ENCODE data around the gene GRIN3A. TPM values are rescaled to one million over a fixed set of nuclear protein-coding genes. Genes with fewer than 3 reads are reported as not detected.

The GRIN3A gene
- total RNA-seq, 1 experiment from 2014 or later = not detected

DNA sequence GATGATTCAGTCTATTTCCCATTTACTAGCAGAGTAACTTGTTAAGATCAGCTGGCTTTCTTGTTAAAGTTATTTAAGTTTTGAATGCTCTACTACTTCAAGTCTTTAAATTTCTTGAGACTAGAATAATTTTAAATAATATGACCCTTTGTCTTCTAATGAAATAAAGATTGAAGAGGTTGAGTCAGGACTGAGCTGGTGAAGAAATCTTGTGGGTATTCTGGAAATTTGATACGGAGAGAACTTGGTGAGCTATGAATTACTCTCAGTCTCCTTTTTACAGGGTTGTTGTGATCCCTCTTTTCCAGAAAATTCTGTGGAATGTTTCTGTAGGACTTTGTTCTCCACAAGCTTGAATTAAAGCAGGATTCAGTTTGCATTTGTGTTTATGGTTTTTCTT lies 175.5 kb downstream of the GRIN3A start:
- H3K9me3 ChIP-seq (ENCODE audit: control insufficient read depth, low read depth, low read length) = no peaks in the 10 kb centered on the region
- H3K4me1 Mint-ChIP-seq = no peaks in the 10 kb centered on the region
- no peaks in the 10 kb centered on the region for H4K20me1 ChIP-seq (ENCODE audit: control insufficient read depth, insufficient read depth, insufficient read length)
- no peak overlapping the region for H4K91ac ChIP-seq (ENCODE audit: insufficient read length, low read depth, low read length)
- H3K79me1 ChIP-seq (ENCODE audit: insufficient read depth, low read depth, low read length, poor library complexity, severe bottlenecking) = no peaks in the 10 kb centered on the region
- H2AK5ac ChIP-seq (ENCODE audit: insufficient read length, low read length) = no peak overlapping the region
- H2AFZ ChIP-seq (ENCODE audit: low read length) = no peak overlapping the region
- H2BK20ac ChIP-seq (ENCODE audit: low read depth, low read length, poor library complexity, severe bottlenecking) = no peak overlapping the region
- no peak overlapping the region for H3K4ac ChIP-seq (ENCODE audit: low read depth, low read length)
- H3K4me2 ChIP-seq (ENCODE audit: insufficient read depth, insufficient read length, low read length) = no peak overlapping the region
- H2BK15ac ChIP-seq (ENCODE audit: low read depth, low read length) = no peak overlapping the region
- H3K27me3 ChIP-seq (ENCODE audit: insufficient read depth, low read length) = no peaks in the 10 kb centered on the region
- H3K9me3 Mint-ChIP-seq = peaks cover 0 to 8% of the 10 kb centered on the region in 2 experiments; a peak in 1 of 5 replicates
- no peak for DNase-seq
- H3T11ph ChIP-seq (ENCODE audit: low read length) = no peak overlapping the region
- no peak overlapping the region for H2BK5ac ChIP-seq (ENCODE audit: insufficient read length, low read length)
- H3K4me3 Mint-ChIP-seq = no peak overlapping the region
- no peak overlapping the region for H3K9ac ChIP-seq (ENCODE audit: extremely low read depth, insufficient read length, low read length)
- no peaks in the 10 kb centered on the region for H3K4me1 ChIP-seq (ENCODE audit: insufficient read depth, low read length)
- no peak overlapping the region for H3K23ac ChIP-seq (ENCODE audit: insufficient read length, low read depth, low read length)
- H4K8ac ChIP-seq (replicated peaks; ENCODE audit: insufficient read length, low read depth, low read length) = no peak overlapping the region
- TF ChIP-seq, protein P1, sequence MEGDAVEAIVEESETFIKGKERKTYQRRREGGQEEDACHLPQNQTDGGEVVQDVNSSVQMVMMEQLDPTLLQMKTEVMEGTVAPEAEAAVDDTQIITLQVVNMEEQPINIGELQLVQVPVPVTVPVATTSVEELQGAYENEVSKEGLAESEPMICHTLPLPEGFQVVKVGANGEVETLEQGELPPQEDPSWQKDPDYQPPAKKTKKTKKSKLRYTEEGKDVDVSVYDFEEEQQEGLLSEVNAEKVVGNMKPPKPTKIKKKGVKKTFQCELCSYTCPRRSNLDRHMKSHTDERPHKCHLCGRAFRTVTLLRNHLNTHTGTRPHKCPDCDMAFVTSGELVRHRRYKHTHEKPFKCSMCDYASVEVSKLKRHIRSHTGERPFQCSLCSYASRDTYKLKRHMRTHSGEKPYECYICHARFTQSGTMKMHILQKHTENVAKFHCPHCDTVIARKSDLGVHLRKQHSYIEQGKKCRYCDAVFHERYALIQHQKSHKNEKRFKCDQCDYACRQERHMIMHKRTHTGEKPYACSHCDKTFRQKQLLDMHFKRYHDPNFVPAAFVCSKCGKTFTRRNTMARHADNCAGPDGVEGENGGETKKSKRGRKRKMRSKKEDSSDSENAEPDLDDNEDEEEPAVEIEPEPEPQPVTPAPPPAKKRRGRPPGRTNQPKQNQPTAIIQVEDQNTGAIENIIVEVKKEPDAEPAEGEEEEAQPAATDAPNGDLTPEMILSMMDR (conservative IDR thresholded peaks at IDR 0.05) = no peak
- H3K14ac ChIP-seq (ENCODE audit: insufficient read depth, low read length) = no peak overlapping the region
- H2BK120ac ChIP-seq (ENCODE audit: low read depth, low read length, poor library complexity, severe bottlenecking) = no peak overlapping the region
- no peak overlapping the region for H3K27ac ChIP-seq (ENCODE audit: insufficient read length, low read depth, low read length)
- H3K27ac Mint-ChIP-seq = no peak overlapping the region
- no peak overlapping the region for H4K5ac ChIP-seq (ENCODE audit: insufficient read length, low read depth, low read length)
- no peak overlapping the region for H3K56ac ChIP-seq (ENCODE audit: insufficient read length, low read depth, low read length)
- WGBS (ENCODE audit: extremely low coverage, insufficient read length, low lambda C conversion rate) = no CpG with 5 or more reads among the region's 1 CpG
- no peak overlapping the region for H3K18ac ChIP-seq (ENCODE audit: insufficient read length, low read depth, low read length)
- H3K23me2 ChIP-seq (ENCODE audit: insufficient read length, low read depth, low read length, poor library complexity, severe bottlenecking) = no peaks in the 10 kb centered on the region
- H3K27me3 Mint-ChIP-seq (ENCODE audit: low read depth) = no peaks in the 10 kb centered on the region
- H3K36me3 Mint-ChIP-seq (ENCODE audit: insufficient read depth in 1 of 3, low read depth in 3 of 3) = peaks cover 60 to 85% (median 78%) of the 10 kb centered on the region in 3 experiments
- H2BK12ac ChIP-seq (ENCODE audit: insufficient read length, low read depth, low read length) = no peak overlapping the region
- H3K79me2 ChIP-seq (ENCODE audit: insufficient read depth, low read length) = no peaks in the 10 kb centered on the region

All from H9 (cell line).